ENCODE results near the gene HOXB3.

HOXB3 gene

DNA sequence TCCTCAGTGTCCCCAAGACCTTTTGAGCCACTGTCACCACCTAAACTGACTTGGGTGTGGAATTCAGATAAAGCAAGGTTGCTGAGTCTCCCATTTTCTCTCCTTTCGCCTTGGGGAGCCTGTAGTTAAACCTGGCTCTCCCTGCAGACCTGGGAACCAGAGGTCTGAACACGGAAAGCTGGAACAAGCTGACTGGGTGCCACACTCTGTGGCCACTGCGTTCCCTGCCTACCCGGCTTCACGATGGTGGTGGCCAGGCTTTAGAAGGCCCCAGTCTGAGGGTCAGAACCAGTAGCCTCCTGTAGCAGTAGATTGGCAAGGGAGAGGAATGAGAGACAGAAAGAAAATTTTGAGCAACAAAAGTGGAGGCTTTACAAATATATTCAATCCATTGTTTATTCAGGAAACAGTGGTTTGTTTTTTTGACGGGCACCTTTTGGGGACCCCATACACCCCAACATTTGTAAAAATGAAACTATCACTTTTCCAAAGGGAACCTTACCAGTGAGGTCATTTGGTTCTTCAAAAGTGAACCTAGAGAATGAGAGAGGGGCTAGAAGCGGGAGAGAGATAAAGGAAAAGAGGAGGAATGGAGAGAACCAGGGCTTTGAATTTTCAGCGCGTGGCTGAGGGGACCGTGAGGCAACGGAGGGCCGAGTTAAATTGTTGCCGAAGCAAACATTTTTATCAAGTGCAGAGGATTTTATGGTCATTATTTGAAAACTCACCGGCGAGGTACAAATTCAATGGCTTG lies 26.9 kb upstream of the HOXB3 start:
- ChIA-PET CTCF (interaction anchor here (0.6 to 12.1 kb wide), 29 partner anchors 9 to 709 kb away, joined by 3 to 185 read pairs (median 9); partner anchors contain the start of genes HOXB3, HOXB5, HOXB6 and HOXB9), POLR2A (no interaction called here)
- no peak overlapping the region for H3K4me3 ChIP-seq (ENCODE audit: low read depth, low read length)
- no peak for DNase-seq (ENCODE audit: low read depth, low spot score)
- TF ChIP-seq, protein P1, sequence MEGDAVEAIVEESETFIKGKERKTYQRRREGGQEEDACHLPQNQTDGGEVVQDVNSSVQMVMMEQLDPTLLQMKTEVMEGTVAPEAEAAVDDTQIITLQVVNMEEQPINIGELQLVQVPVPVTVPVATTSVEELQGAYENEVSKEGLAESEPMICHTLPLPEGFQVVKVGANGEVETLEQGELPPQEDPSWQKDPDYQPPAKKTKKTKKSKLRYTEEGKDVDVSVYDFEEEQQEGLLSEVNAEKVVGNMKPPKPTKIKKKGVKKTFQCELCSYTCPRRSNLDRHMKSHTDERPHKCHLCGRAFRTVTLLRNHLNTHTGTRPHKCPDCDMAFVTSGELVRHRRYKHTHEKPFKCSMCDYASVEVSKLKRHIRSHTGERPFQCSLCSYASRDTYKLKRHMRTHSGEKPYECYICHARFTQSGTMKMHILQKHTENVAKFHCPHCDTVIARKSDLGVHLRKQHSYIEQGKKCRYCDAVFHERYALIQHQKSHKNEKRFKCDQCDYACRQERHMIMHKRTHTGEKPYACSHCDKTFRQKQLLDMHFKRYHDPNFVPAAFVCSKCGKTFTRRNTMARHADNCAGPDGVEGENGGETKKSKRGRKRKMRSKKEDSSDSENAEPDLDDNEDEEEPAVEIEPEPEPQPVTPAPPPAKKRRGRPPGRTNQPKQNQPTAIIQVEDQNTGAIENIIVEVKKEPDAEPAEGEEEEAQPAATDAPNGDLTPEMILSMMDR (IDR thresholded peaks at IDR 0.05; ENCODE audit: insufficient read depth, low read length, missing control alignments): no peak

DNA sequence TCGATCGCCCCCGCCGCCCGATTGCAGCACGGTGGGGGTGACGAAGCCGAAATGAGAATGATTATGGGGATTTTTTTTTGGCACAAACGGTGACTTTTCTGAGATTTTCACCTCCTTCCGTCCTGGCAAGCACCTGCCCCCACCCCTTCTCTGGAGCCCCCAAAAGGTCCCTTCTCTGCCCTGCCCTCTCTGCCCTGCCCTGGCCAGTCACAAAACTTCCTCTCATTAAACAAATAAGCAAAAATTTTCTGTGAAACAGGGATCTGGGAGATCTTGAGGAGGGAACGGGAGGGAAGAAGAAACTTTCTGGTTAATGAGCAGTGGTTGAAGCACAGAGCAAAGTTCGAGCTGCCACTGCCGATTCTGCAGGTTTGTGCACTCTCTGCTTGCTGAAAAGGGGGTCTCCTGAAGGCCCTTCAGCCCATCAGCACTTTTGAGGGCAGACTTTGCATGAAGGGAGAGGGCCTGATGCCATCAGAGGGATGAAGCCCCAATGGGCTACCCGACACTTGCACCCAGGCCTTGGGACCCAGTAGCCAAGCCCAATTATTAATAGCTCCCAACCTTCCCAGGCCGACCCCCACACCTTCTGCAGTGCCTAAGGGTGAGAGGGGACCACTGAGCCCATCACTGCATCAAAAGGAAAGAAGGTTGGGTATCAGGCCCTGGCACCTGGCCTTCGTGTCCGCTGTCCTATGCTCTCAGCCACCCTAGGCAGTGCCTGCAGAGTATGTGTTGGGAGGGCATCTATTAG lies 26.1 kb upstream of the HOXB3 start:
- TF ChIP-seq, protein P1 (IDR thresholded peaks at IDR 0.05; ENCODE audit: insufficient read depth, low read length, missing control alignments): no peak
- ChIA-PET POLR2A (no interaction called here), CTCF (interaction anchor here (0.6 to 12.1 kb wide), 16 partner anchors 8 to 710 kb away, joined by 3 to 185 read pairs (median 22); partner anchors contain the start of genes HOXB3, HOXB5 and HOXB9)
- no peak overlapping the region for H3K4me3 ChIP-seq (ENCODE audit: low read depth, low read length)
- DNase-seq (ENCODE audit: low read depth, low spot score): no peak

DNA sequence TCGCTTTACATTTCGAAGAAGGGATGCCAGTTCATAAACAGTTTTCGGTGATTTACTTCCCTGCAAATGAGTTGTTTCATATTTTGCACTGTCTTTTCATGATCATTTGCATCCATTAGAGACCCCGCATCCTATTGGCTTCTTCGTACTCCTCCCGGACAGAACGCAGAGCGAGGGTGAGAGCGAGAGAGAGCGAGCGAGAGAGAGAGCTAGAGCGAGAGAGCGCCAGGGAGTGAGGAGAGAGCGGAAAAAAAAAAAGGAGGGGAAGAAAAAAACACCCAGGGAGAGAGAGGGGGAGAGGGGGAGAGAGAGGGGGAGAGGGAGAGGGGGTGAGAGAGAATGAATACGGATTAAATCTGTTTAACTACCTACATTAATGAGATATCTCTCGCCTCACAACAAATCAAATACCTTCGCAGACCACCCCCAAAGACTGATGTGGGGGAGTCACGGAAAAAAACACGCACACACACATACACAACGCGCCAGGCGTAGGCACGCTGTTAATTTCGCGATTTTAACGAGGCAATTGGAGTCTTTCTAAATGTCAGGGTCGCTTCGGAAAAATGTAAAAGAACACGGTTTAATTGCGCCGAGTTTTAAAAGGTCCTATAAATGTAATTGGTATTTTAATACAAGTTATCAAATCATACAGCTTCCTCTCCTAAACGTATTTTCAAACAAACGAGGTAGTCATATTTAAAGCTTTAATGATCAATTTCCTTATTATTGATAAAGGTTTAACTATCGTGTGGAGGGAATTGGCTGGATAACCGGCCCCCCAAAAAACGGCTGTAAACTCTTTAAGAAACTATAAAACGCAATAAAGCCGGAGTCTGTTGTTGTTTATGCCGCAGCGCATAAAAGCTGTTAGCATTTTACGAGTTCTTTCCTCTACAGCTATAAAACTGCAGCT lies 25.3 kb upstream of the HOXB3 start, which contains the start of gene HOXB8:
Gene HOXB8, minus strand, starts transcription at position 246 of the 916 bp plus-strand sequence. CDS start 588 bp downstream, outside the sequence.
- TF ChIP-seq, protein P1 (IDR thresholded peaks at IDR 0.05; ENCODE audit: insufficient read depth, low read length, missing control alignments): no peak
- ChIA-PET CTCF (interaction anchor here (0.6 to 12.1 kb wide), 17 partner anchors 8 to 478 kb away, joined by 3 to 185 read pairs (median 10); partner anchors contain the start of genes HOXB3, HOXB5 and HOXB9), POLR2A (interaction anchor here (1.6 kb wide), 1 partner anchor 23 kb away, joined by 8 read pairs; no protein-coding TSS in a partner anchor)
- H3K4me3 ChIP-seq (ENCODE audit: low read depth, low read length): peak within 1 kb of the TSS; percentile 67
- no peak for DNase-seq (ENCODE audit: low read depth, low spot score)

DNA sequence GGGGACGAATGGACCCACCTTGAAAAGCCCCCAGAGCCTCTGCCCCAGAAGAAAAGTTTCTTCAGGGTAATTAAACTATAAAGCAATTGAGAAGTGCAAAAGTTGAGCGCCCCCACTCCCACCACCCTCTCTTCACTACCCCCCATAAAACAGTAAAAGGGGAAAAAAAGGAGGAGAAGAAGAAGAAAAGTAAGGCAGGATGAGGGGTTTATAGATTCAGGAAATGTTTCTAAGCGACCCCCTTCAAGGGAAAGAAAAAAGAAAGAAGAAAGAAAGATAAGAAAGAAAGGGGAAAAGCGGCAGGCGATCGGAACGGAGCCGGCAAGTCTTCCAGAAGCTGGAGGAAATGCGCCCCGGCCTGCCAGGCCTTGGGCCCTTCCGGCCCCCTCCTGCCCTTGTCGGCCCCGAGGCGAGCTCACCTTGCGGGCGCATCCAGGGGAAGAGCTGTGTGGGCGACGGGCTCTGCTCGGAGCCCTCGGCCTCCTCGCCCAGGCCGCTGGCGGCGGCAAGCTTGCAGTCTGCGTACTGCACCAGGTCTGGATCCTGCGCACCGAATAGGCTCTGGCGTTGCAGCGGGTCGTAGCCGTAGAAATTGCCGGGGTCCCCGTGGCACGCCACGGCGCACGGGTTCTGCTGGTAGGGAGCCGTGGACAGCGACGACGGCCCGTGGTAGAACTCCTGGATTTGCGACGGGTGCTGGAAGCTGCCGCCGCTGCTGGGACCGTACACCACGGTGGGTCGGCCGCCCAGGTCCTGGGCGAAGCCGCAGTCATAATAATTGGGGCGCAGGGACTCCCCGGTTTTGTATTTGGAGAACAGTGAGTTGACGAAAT lies 24.0 kb upstream of the HOXB3 start:
- peak overlapping the region; percentile 67 for H3K4me3 ChIP-seq (ENCODE audit: low read depth, low read length)

More for the DNA sequence above, 24.0 kb upstream of the HOXB3 start:
- TF ChIP-seq, protein P1 (IDR thresholded peaks at IDR 0.05; ENCODE audit: insufficient read depth, low read length, missing control alignments): no peak
- ChIA-PET CTCF (interaction anchor here (0.6 to 12.1 kb wide), 22 partner anchors 8 to 589 kb away, joined by 3 to 185 read pairs (median 6); partner anchors contain the start of genes HOXB3, HOXB5 and HOXB9), POLR2A (interaction anchor here (0.9 to 1.6 kb wide), 4 partner anchors 11 to 32 kb away, joined by 3 to 8 read pairs (median 4); no protein-coding TSS in a partner anchor)
- DNase-seq (ENCODE audit: low read depth, low spot score): no peak
